HG02885 (cell line): ENCODE data around the gene C1orf232.

Experiments
- ATAC-seq: cut with Tn5 transposase; IDR thresholded peaks from one replicate; pipeline ENCODE4 v1.9.1; 2021; ENCODE audit warnings: mild to moderate bottlenecking; ENCODE audit not compliant: unreplicated experiment, poor library complexity

C1orf232 gene

GRCh38 chr1:26168410-26169197, at the start of gene C1orf232:
TSS of gene C1orf232 (minus strand) at chr1:26168963. CDS start at chr1:26168499, 464 bp downstream.
- no peak for ATAC-seq

DNA sequence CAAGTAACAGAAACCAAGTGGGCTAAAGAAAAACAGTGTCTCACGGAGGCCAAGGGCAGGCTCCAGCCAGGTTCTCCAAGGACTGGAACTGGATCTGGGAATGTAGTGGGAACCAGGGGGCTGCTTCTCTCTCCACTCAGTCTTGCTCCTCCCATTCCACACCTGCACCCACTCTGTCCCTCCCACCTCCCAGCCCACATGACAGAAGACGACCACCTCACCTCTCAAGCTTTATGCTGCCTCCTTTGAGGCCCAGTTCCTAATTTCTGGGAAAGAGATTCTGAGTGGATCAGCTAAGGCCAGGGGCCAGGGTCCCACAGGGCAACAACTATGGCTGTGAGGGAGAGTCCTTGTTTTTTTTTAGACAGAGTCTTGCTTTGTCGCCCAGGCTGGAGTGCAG, 46.5 kb upstream of the C1orf232 start:
- ATAC-seq: no peak

DNA sequence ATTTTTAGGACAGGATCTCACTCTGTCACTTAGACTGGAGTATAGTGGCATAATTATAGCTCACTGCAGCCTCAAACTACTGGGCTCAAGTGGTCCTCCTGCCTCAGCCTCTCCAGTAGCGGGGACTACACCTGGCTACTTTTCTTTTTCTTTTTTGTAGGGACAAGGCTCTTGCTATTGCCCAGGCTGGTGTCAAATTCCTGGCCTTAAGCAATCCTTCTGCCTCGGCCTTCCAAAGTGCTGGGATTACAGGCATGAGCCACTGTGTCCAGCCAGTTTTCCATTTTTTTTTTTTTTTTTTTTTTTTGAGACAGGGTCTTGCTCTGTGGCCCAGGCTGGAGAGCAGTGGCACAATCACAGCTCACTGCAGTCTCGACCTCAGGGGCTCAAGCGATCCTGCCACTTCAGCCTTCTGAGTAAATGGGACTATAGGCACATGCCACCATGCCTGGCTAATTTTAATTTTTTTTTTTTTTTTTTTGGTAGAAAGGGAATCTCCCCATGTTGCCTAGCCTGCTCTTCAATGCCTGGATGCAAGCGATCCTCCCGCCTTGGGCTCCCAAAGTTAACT, 44.7 kb upstream of the C1orf232 start:
- no peak for ATAC-seq

GRCh38 chr1:26212726-26213125, 44.0 kb upstream of the C1orf232 start:
- ATAC-seq: no peak

GRCh38 chr1:26210147-26210870, 41.5 kb upstream of the C1orf232 start:
- ATAC-seq: no peak

DNA sequence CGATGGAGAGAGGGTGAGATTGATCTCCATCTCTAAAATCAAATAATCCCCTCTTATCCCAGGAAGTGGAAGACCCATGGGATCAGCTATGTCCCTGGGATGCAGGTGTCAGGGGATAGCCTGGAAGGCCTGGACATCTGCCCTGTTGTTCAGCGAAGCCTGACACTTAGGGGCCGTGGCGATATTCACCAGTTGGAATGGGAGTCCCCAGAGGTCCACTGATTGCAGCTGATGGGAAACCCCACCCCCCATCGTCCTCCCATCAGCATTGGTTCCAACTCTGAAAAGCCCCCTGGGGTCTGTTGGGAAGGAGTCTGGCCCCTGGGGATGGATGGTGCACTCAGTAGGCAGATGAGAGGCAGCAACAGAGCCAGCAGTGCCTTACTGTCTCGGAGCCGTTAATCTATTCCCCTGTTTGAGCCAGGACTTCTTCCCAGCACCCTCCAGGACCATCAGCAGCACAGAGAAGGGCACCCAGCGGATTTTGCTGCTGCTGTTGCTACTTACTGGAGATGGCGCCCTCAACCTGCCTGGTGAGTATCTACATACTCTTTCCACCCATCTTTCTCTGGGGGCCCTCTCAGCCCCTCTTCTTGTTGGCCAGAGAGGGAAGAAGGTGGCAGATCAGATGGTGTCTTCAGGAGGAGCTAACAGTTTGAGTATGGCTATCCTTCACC, 35.0 kb upstream of the C1orf232 start:
- ATAC-seq: no peak

GRCh38 chr1:26200413-26200812, 31.6 kb upstream of the C1orf232 start:
- no peak for ATAC-seq

DNA sequence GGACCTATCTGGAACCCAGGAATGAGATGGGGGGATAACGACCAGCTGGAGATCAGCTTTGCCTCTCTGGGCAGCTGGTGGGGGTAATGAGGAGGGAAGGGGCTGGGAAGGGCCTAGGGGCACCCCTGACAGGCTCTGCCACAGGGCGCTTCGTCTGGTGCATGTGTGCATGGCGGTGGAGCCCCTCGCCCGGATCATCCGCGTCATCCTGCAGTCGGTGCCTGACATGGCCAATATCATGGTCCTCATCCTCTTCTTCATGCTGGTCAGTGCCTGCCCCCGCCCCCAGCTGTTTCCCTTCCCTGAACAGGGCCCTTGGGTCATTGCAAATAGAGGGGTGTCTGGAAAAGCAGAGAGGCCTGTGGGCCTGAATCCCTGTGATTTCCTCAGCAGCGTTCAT, 29.1 kb upstream of the C1orf232 start:
- ATAC-seq: no peak

DNA sequence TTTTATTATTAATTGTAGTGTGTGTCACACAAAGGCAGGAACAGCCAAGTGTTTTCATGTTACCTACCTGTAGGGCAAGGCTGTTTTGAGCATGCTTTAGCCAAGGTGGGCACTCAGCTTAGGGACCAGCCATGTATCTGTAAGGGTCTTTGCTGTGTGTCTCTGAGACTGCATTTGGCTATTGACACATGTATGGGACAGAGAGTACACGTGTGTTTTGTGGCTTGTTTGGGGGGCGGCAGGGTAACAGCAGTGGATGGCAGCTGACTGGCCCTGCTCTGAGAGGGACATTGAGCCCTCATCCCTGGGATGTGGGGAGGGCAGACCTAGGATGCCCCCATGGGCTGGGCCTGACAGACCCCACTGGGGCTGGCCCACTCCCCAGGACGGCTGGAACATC, 28.5 kb upstream of the C1orf232 start:
- ATAC-seq: no peak

- ATAC-seq: no peak
Measured at GRCh38 chr1:26195805-26196204, 27.0 kb upstream of the C1orf232 start.

DNA sequence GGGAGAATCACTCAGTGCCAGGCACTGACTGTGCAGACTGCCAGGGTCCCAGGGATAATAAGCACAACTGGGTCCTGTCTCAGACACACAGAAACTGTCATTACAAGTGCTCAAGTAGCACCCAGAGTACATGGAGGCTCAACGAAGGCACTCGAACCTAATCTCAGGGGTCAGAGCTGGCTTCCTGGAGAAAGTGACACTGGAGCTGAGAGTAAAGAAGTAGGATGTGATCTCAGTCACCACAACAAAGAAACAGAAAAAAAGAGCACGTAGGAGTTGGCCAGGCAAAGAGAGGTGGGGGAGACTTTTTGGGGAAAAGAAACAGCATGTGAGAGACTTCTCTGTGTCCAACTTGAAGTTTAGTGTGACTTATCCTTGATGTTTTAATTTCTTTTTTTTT, 23.0 kb upstream of the C1orf232 start:
- no peak for ATAC-seq

DNA sequence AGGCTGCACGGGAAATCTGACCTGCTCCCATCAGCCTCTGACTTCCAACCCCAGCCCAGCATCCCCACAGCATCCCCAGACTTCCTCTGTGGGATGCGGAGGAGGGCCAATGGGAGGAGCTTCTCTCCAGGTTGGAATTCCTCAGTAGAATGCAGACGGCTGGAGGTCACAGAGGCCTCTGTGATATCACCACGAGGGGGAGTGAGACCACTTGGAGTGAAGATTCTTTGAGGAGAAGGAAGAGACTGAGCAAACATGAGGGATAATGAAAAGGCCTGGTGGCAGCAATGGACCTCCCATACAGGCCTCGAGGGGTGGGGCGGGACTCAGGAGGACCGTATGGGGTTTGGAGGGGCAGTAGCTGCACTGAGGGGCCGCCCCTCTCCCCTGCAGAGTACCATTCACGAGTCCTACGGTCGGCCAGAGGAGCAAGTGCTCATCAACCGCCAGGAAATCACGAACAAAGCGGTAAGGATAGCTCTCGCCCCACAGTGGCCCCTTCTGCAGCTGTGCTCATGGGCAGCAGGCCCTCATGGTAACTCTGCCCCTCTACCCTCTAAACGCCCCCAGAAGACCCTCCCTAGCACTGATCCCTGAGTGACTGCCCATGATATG, 21.7 kb upstream of the C1orf232 start, which contains the start of gene CATSPER4:
TSS of gene CATSPER4 (plus strand) at position 230 of the 615 bp plus-strand sequence. CDS start at position 256, 26 bp downstream.
- no peak for ATAC-seq

DNA sequence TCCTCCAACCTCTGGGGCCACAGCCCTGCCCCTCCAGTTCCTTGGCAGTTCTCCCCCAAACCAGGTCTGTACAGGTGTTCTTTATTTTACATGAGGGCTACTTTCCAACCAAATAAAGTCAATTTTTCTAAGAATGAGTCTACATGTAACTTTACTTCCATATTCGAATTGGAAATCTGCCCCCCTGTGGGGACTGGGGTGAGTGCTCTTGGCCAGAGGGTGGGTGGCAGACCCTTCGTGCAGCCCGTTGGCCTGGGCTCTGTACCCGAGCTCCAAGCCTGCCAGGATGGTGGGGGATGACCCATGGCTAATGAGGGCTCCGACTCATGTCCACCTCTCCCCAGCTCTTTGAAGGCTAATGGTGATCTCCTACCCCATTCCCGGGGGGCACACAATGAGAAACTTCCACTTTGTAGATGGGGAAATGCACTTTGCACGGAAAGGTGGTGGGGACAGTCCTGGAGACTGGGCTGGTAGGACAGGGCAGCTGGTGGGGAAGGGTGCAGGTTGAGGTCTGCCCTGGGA, 21.1 kb upstream of the C1orf232 start:
- no peak for ATAC-seq

DNA sequence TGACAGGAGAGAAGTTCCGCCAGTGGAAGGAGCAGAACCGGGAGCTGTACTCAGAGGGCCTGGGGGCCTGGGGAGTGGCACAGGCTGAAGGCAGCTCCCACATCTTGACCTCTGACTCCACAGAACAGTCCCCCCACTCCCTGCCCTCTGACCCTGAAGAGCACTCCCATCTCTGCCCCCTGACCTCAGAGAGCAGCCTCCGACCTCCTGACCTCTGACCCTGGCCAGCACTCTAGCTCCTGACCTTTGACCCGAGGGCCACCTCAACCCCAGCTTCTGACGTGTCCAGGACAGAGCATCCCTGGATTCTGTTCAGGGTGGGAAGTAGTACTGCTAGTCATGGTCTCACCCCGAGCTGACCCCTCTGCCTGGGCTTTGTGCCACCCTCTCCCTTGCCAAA, 20.6 kb upstream of the C1orf232 start:
- ATAC-seq: no peak

DNA sequence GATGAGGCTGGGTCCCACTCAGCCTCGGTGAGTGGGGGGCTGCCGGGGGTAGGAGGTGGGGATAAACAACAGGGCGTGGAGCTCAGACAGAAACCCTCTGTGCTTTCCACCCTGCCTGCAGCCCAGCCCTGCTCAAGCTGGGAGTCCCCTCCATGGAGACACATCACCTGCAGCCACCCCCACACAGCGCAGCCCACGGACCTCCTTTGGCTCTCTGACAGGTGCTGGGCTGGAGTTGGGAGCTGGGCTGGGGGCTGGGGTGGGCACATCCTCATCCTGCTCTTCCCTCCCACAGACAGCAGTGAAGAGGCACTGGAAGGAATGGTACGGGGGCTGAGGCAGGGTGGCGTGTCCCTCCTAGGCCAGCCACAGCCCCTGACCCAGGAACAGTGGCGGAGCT, 19.7 kb upstream of the C1orf232 start:
- no peak for ATAC-seq

DNA sequence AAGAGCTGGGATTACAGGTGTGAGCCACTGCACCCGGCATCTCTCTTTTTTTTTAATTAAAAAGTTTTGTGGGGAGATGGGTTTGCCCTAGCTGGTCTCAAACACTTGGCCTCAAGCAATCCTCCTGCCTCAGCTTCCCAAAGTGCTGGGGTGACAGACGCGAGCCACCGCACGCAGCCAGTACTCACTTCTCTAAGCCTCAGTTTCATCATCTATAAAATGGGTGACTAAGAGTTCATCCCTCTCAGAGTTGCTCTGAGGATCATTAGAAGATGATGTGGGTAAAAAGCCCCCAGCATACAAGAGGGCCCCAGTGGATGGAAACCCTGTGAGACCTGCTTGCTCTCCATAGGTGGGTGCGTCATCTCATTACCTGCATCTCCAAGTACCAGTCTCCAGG, 19.1 kb upstream of the C1orf232 start:
- ATAC-seq: no peak

GRCh38 chr1:26184883-26185282, 16.1 kb upstream of the C1orf232 start:
- ATAC-seq: no peak

- no peak for ATAC-seq
Measured at GRCh38 chr1:26184086-26184485, 15.3 kb upstream of the C1orf232 start.

DNA sequence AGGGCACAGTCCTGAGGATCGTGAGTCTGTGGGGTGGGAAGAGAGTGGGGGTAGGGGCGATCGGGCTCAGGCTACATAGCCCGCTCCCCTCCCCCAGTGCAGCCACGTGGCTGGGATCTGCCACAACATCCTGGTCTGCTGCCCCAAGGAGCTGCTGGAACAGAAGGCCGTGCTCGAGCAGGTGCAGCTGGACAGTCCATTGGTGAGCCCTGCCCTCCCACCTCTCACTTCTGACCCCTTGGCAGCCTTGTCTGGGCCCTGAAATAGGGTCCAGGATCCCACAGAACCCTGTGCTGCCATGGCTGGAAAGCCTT, 13.6 kb upstream of the C1orf232 start:
- no peak for ATAC-seq
